Right lobe of liver (tissue), 4 donors: Measurements from ENCODE around the gene TEX10.

Experiments used
- POLR2A ChIP-seq: fragments of 450-650 bp; IDR thresholded peaks from one replicate; pipeline ENCODE4 v1.6.1; 2017; ENCODE audit warnings: antibody characterized with exemption, mild to moderate bottlenecking
- TF ChIP-seq, protein P1 (sequence below), 4 donors: fragments of 200-600 bp in 3 of 4; fragments of 450-650 bp in 1 of 4; IDR thresholded peaks; one replicate each; pipeline versions ENCODE4 v1.5.1 to v1.8.0; 2016 to 2022; ENCODE audit warnings: antibody characterized with exemption in 4 of 4, mild to moderate bottlenecking in 2 of 4
- donor health status: DM: no; HTN: no; CAD: no.
- donor health status: DM: no; HTN: no; CAD: no.
- donor health status: DM: no; HTN: yes; CAD: no.

DNA sequence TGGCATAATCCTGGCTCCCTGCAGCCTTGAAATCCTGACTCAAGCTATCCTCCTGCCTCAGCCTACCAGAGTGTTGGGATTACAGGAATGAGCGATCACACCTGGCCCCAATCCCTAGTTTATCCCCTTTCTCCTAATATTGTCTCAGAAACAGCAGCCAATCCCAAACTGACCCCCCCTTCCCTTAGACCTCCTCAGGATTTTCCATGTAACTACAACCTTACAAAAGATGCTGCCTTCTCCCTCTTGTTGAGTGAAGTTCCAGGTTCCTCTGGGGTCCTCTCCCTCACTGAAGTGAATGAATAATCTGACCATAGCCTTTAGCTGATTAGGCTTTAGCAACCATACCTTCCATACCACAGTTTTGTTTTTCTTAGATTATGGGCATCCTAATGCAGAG is 48.3 kb upstream of the TEX10 start:
- TF ChIP-seq, protein P1, sequence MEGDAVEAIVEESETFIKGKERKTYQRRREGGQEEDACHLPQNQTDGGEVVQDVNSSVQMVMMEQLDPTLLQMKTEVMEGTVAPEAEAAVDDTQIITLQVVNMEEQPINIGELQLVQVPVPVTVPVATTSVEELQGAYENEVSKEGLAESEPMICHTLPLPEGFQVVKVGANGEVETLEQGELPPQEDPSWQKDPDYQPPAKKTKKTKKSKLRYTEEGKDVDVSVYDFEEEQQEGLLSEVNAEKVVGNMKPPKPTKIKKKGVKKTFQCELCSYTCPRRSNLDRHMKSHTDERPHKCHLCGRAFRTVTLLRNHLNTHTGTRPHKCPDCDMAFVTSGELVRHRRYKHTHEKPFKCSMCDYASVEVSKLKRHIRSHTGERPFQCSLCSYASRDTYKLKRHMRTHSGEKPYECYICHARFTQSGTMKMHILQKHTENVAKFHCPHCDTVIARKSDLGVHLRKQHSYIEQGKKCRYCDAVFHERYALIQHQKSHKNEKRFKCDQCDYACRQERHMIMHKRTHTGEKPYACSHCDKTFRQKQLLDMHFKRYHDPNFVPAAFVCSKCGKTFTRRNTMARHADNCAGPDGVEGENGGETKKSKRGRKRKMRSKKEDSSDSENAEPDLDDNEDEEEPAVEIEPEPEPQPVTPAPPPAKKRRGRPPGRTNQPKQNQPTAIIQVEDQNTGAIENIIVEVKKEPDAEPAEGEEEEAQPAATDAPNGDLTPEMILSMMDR (IDR thresholded peaks at IDR 0.05), result no peak
- TF ChIP-seq POLR2A, result no peak
